Measurements from ENCODE around the gene HPCAL1. TPM values are rescaled to one million over a fixed set of nuclear protein-coding genes. Genes with fewer than 3 reads are reported as not detected.

HPCAL1 gene

GRCh38 chr2:10475811-10476660, 173.3 kb downstream of the HPCAL1 start:
- Histone ChIP-seq H3K79me2 (ENCODE audit: control insufficient read depth, insufficient read depth, low read length) (no peaks in the 10 kb centered on the region), H4K5ac (ENCODE audit: low read length) (no peak overlapping the region), H3K18ac (ENCODE audit: low read length) (no peak overlapping the region), H3K23ac (ENCODE audit: low read length) (no peak overlapping the region), H4K8ac (ENCODE audit: low read depth, low read length) (no peak overlapping the region), H3K56ac (ENCODE audit: low read length) (peak overlapping the region; percentile 38), H3K9ac (ENCODE audit: low read length) (no peak overlapping the region), H2BK15ac (replicated peaks; ENCODE audit: low read depth) (no peak overlapping the region), H2BK120ac (ENCODE audit: low read depth, low read length) (no peak overlapping the region), H3K4me1 (ENCODE audit: control insufficient read depth, low read depth, low read length) (peaks cover 14% of the 10 kb centered on the region), H3K79me1 (ENCODE audit: low read length) (no peaks in the 10 kb centered on the region), H3K27me3 (ENCODE audit: insufficient read depth, low read length, poor library complexity) (no peaks in the 10 kb centered on the region), H3K4me2 (ENCODE audit: low read length) (no peak overlapping the region), H3K4ac (ENCODE audit: low read depth, low read length) (no peak overlapping the region), H3K4me3 (ENCODE audit: low read length) (no peak overlapping the region), H2BK5ac (ENCODE audit: low read length) (no peak overlapping the region), H2AK5ac (ENCODE audit: low read length) (peak overlapping the region; percentile 93), H3K27ac (ENCODE audit: low read depth, low read length) (no peak overlapping the region), H3K36me3 (ENCODE audit: control insufficient read depth, insufficient read depth, low read length) (no peaks in the 10 kb centered on the region)
- DNase-seq: no peak
- WGBS (ENCODE audit: extremely low coverage, insufficient coverage, low lambda C conversion rate): no CpG with 5 or more reads among the region's 22 CpGs

GRCh38 chr2:10476723-10477442, 174.2 kb downstream of the HPCAL1 start:
- no peak for DNase-seq
- no CpG with 5 or more reads among the region's 12 CpGs for WGBS (ENCODE audit: extremely low coverage, insufficient coverage, low lambda C conversion rate)
- no peak overlapping the region for H4K5ac ChIP-seq (ENCODE audit: low read length)

More at GRCh38 chr2:10476723-10477442, 174.2 kb downstream of the HPCAL1 start:
- no peak overlapping the region for H3K4me3 ChIP-seq (ENCODE audit: low read length)
- H3K36me3 ChIP-seq (ENCODE audit: control insufficient read depth, insufficient read depth, low read length): no peaks in the 10 kb centered on the region
- no peak overlapping the region for H4K8ac ChIP-seq (ENCODE audit: low read depth, low read length)
- no peak overlapping the region for H3K23ac ChIP-seq (ENCODE audit: low read length)
- H3K4me2 ChIP-seq (ENCODE audit: low read length): no peak overlapping the region
- H3K9ac ChIP-seq (ENCODE audit: low read length): no peak overlapping the region
- H2BK5ac ChIP-seq (ENCODE audit: low read length): peak overlapping the region; percentile 17
- H3K79me1 ChIP-seq (ENCODE audit: low read length): no peaks in the 10 kb centered on the region
- no peak overlapping the region for H2AK5ac ChIP-seq (ENCODE audit: low read length)
- no peak overlapping the region for H3K18ac ChIP-seq (ENCODE audit: low read length)
- peak overlapping the region; percentile 54 for H3K56ac ChIP-seq (ENCODE audit: low read length)
- no peaks in the 10 kb centered on the region for H3K79me2 ChIP-seq (ENCODE audit: control insufficient read depth, insufficient read depth, low read length)
- no peak overlapping the region for H2BK120ac ChIP-seq (ENCODE audit: low read depth, low read length)
- no peak overlapping the region for H3K4ac ChIP-seq (ENCODE audit: low read depth, low read length)
- H3K27ac ChIP-seq (ENCODE audit: low read depth, low read length): peak overlapping the region; percentile 10
- no peak overlapping the region for H2BK15ac ChIP-seq (replicated peaks; ENCODE audit: low read depth)
- H3K27me3 ChIP-seq (ENCODE audit: insufficient read depth, low read length, poor library complexity): no peaks in the 10 kb centered on the region
- peaks cover 14% of the 10 kb centered on the region for H3K4me1 ChIP-seq (ENCODE audit: control insufficient read depth, low read depth, low read length)

Small RNA genes within 50 kb of the gene (small RNA-seq; reads per million reads assigned to genes)
- not detected for gene RF00432 (ENCODE audit: insufficient read depth)
- not detected for gene RN7SL66P (ENCODE audit: insufficient read depth)
- gene SNORA80B (ENCODE audit: insufficient read depth): 3.2 reads per million, percentile 50 among the genes with 10 or more reads in this experiment
